NCI-H526 treated with DMSO at 0.1 percent for 48 hours (cell line): ENCODE results near the gene PRPF6.

Experiments used
- DNase-seq: peaks from one replicate; lab custom pipeline; 2025; lab: John Stamatoyannopoulos, UW

Gene PRPF6

GRCh38 chr20:64077541-64077875, 96.6 kb downstream of the PRPF6 start:
- no peak for DNase-seq

- DNase-seq = no peak
Measured at GRCh38 chr20:64077876-64078551, 97.1 kb downstream of the PRPF6 start.

DNA sequence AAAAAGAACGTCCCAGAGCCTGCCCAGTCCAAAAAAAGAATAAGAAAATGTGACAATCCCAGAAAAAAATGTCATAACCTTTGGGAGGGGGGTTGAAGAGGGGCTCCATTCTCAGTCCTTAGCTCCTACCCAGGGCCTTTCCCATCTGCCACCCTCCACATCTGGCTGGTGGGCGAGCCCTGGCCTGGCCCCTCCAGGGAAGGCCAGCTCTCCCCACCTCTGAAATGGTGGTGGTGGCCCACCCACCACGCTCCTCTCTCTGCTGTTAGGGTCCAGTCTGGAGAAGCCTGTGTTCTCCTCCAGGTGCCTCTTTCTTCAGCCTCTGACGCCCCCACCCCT, 98.0 kb downstream of the PRPF6 start:
- DNase-seq = no peak

- DNase-seq = peak; percentile 55
Measured at GRCh38 chr20:64079273-64080012, 98.5 kb downstream of the PRPF6 start, which contains the start of gene RGS19. Gene RGS19 (minus strand): TSS chr20:64079518. CDS start chr20:64076886, 2,632 bp downstream.

GRCh38 chr20:64080013-64080812, 99.3 kb downstream of the PRPF6 start, which contains the start of gene OPRL1:
Gene OPRL1 (plus strand): TSS chr20:64080082. CDS start chr20:64092721, 12,639 bp downstream.
- no peak for DNase-seq

DNA sequence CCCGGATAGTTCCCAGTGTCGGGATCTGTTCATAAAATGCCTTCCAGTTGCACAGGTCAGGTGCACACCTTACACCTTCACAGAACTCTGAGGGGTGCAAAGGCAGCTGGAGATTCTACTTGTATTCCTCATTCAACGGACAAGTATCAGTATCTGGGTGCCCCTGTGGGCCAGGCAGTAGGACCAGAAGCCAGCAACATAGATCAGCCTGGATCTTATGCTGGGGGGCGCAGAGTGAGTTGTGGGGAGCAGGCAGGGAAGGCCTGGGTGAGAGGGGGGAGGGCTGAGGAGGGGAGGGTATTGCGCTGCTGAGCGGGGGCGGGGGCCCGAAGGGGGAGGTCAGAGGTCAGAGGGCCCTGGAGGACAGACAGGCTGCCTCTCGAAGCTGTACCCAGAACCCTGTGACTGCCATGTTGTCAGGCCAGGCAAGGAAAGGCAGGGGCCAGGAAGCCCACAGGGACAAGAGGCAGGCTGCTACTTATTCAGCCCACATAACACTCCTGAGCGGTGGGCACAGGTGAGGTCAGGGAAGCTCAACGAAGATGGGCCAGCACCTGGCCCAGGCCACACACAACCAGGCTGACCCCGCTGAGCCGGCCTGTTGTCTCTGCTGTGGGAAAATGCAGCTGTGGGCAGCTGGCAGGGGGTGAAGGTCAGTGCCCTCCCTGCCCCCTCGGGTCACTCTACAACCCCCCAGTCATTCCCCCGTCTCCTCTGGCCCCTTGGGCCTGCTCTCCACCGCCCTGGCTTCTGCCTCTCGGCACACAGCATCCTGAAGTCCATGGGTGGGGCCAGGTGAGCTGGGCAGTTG, 100.1 kb downstream of the PRPF6 start:
- DNase-seq = no peak

- DNase-seq = no peak
Measured at GRCh38 chr20:64081624-64081964, 100.7 kb downstream of the PRPF6 start.

DNA sequence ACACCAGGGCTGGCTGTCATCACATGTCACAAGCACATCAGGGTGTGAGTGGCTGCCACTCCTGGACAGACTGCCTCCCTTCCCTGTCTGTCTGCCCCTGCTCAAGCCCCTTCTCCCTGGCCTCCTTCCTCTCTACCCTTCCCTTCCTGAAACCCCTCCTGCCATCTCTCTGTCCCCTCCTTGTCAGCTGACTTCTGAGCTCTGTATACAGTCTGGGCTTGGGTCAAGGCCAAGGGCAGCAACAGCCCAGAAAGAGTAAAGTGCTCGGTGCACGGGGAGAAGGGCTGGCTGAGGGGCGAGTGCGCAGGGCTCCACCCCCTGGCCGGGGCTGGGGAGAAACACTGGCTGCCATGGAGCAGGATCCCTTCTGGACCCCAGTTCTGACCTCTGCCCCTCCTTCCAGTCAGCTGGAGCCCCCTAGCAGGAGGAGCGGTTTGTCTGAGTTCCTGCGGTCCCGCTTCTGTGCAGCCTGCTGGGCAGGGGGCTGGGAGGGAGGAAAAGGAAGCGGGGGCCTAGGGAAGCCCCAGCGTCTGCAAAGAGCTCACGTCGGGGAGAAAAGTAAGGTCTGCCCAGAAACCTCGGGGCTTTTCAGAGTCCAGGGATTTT, 101.3 kb downstream of the PRPF6 start:
- DNase-seq = no peak
